ENCODE results near the gene GPATCH8.

Gene GPATCH8

DNA sequence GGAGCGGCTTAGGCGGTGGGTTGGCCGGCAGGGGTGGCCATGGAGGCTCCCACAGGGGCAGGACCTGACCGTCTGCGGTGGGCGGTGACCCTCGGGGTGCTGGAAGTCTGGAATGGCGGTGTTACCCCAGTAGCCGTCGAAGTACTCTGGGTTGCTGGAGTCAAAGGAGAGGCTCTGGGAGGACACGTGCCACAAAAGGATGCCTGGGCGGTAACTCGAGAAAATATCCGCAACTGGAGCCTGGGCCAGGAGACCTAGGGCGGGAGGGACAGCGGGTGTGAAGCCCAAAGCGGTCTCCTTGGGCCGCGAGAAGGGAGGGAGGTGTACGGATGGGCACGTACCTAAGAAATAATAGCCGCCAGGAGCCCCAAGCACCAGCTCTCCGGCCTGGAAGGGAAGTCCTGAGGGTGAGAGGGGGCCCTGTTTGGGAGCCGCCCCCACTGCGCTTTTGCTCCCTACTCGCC, 118.4 kb downstream of the GPATCH8 start:
- no peak for DNase-seq (ENCODE audit: low spot score)
- in situ Hi-C loops (cut with MboI; ENCODE audit: low pct_unique_long_range_greater_than_20kb, low sequenced_read_pairs, unreplicated experiment): no loop called here
- TF ChIP-seq, protein P1, sequence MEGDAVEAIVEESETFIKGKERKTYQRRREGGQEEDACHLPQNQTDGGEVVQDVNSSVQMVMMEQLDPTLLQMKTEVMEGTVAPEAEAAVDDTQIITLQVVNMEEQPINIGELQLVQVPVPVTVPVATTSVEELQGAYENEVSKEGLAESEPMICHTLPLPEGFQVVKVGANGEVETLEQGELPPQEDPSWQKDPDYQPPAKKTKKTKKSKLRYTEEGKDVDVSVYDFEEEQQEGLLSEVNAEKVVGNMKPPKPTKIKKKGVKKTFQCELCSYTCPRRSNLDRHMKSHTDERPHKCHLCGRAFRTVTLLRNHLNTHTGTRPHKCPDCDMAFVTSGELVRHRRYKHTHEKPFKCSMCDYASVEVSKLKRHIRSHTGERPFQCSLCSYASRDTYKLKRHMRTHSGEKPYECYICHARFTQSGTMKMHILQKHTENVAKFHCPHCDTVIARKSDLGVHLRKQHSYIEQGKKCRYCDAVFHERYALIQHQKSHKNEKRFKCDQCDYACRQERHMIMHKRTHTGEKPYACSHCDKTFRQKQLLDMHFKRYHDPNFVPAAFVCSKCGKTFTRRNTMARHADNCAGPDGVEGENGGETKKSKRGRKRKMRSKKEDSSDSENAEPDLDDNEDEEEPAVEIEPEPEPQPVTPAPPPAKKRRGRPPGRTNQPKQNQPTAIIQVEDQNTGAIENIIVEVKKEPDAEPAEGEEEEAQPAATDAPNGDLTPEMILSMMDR (IDR thresholded peaks at IDR 0.05; ENCODE audit: extremely low read depth, insufficient read depth, missing control alignments): no peak

GRCh38 chr17:44384281-44384822, 118.9 kb downstream of the GPATCH8 start:
- no peak for DNase-seq (ENCODE audit: low spot score)
- TF ChIP-seq, protein P1 (IDR thresholded peaks at IDR 0.05; ENCODE audit: extremely low read depth, insufficient read depth, missing control alignments): no peak
- in situ Hi-C loops (cut with MboI; ENCODE audit: low pct_unique_long_range_greater_than_20kb, low sequenced_read_pairs, unreplicated experiment): no loop called here

DNA sequence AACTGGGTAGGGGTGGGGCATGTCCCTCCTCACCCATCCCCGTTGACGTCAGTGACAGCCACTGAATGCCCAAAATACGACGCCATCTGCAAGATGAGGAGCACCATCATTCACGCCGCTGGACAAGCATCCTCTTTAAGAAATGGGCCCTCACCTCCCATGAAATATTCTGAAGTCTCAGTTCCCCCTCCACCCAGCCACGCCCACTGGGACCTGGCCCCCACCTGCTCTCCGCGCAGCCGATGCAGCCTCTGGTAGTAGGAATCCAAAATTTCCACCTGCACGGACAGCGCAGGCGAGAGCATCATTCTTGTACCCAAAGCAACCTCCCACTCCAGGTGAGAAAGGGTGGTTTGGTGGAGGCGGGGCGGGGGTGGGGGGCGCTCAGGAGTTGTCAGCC, 119.3 kb downstream of the GPATCH8 start:
- in situ Hi-C loops (cut with MboI; ENCODE audit: low pct_unique_long_range_greater_than_20kb, low sequenced_read_pairs, unreplicated experiment): no loop called here

GRCh38 chr17:44383363-44383762, 119.8 kb downstream of the GPATCH8 start:
- in situ Hi-C loops (cut with MboI; ENCODE audit: low pct_unique_long_range_greater_than_20kb, low sequenced_read_pairs, unreplicated experiment): no loop called here
- DNase-seq (ENCODE audit: low spot score): no peak
- TF ChIP-seq, protein P1 (IDR thresholded peaks at IDR 0.05; ENCODE audit: extremely low read depth, insufficient read depth, missing control alignments): no peak

More for the DNA sequence above, 119.3 kb downstream of the GPATCH8 start:
- DNase-seq (ENCODE audit: low spot score): no peak
- TF ChIP-seq, protein P1 (IDR thresholded peaks at IDR 0.05; ENCODE audit: extremely low read depth, insufficient read depth, missing control alignments): no peak

GRCh38 chr17:44382917-44383316, 120.3 kb downstream of the GPATCH8 start:
- TF ChIP-seq, protein P1 (IDR thresholded peaks at IDR 0.05; ENCODE audit: extremely low read depth, insufficient read depth, missing control alignments): no peak
- in situ Hi-C loops (cut with MboI; ENCODE audit: low pct_unique_long_range_greater_than_20kb, low sequenced_read_pairs, unreplicated experiment): no loop called here
- DNase-seq (ENCODE audit: low spot score): no peak

DNA sequence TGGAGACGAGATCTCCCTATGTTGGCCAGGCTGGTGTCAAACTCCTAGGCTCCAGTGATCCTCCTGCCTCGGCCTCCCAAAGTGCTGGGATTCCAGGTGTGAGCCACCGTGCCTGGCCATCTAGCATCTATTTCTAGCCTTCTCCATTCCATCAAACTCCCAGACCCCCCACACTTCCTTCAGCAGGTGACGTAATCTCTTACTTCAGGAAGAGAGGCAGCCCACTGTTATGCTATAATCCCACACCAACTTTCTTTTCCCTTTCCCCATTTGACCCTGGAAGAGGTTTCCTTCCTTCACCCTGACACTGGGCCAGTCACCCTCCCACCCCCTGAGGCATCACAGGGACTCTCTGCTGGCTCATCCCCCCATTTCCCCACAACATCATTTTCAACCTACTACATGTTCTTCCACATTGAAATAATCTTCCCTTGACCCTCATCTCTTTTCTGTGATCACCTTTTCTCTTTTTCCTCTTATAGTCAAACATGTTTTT, 121.3 kb downstream of the GPATCH8 start:
- in situ Hi-C loops (cut with MboI; ENCODE audit: low pct_unique_long_range_greater_than_20kb, low sequenced_read_pairs, unreplicated experiment): no loop called here
- no peak for DNase-seq (ENCODE audit: low spot score)
- TF ChIP-seq, protein P1 (IDR thresholded peaks at IDR 0.05; ENCODE audit: extremely low read depth, insufficient read depth, missing control alignments): no peak

Measured in GM13977 (cell line).